Embryonic facial prominence (tissue), 1 donor: ENCODE measurements around the gene TMEM117.
"Not testable (repeated sequence)": the region's sequence is repeated elsewhere in the genome, so short reads cannot be mapped to it uniquely, and the experiment has no call there.

ENCODE experiments used
- DNase-seq: peaks from one replicate; pipeline ENCODE4 v3.0.0-alpha.2; 2016; ENCODE audit errors: extremely low spot score

The TMEM117 gene

DNA sequence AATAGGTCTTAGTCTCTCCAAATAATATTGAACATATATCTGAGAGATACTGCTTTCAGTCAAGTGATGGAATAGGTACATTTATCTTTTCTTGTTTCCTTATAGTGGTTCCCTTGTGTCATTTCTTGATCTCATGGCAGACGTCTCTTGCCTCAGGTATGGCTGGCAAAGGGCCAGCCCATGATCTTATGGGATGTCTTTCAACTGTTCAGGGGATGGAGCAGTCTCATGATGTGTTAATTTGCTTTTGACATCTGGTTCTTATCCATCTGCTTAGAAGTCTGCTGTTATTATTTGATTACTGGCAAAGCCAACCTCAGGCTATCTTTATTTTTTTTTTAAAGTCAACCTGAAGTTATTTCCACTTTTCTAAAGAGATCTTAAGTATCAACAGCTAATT, 262.9 kb downstream of the TMEM117 start:
- DNase-seq, result no peak

DNA sequence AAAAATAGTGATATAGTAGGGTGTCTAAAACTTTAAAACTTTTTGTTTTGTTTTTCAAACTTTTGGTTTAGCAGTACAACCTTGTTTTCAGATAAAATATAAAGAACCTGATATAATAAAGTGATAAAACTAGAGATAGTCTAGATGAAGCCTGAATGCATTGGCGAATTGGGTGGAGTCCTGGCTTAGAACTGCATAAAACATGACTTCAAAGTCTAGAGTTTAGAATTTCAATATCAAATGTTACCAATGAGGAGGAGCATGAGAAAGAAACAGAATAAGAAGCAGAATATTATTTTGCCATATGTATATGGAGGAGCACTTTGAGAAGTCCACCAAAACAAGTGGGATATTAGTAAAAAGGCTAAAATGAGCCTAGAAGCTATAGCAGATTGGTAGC, 263.6 kb downstream of the TMEM117 start:
- DNase-seq, result no peak

DNA sequence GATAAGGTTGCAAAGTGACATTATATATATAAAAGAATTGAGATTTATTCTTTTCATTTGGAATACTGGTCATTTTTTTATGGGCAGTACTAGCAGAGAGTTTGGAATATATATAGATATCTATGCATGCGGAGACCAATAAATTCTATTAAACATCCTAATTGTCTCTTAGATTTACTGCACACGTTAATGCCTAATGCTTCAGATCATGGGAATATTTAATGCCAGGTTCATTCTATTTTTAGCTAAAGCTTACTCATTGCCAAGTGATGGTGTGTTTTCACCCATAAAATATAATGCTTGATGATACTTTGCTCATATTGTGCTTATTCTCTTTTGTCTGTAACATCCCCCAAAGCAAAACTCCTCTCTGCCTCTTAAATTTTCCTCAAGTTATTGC, 264.4 kb downstream of the TMEM117 start:
- no peak for DNase-seq

DNA sequence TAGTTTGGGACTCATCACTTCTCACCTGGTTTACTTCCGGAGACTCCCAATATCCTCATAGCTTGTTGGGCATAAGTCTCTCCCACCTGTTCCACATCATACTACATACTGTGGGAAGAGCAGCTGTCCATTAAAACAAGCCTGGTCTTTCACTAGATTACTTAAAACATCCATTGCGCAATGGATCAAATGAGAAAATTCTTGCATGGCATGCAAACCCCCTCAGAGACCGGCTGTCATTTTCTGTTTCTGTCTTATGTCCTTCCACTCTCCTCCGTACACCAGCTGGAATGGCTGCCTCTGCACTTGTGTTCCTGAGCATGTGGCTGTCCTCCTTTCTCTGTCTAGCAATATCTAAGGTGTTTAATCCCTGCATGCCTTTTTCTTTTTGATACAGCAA, 265.6 kb downstream of the TMEM117 start:
- DNase-seq, result no peak

DNA sequence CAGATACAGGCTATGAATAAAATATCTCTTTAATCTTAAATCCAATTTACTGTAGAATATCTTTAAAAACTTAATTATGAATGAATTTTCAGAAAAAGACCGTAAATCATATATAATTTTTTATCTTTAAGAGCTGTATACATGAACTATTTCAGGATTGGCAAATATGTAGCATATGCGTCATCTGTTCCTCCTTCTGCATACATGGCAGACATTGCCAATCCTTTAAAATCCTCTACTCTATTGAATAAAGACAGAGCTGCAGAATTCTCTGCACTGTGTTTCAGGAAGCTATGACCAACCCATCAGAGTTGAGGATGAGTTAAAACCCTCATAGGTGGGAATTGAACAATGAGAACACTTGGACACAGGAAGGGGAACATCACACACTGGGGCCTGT, 279.0 kb downstream of the TMEM117 start:
- no peak for DNase-seq

DNA sequence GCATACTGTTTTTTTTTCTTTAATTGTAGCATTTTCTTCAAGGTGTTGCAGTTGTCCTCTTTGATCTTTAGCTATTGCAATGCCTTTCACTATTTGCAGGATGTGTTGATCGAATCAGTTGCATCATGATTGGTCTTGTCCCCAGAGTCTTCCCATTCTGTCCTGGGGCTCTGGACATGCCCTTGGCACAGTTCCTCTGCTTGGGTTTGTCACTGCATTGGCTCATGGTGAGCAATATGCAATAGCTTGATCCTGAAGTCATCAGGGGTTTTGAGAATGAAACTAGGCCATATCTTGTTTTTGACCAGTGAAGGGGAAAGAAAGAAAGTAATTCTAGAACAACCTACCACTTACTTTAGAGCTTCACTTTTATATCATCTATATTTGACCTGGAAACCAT, 281.5 kb downstream of the TMEM117 start:
- DNase-seq, result no peak

DNA sequence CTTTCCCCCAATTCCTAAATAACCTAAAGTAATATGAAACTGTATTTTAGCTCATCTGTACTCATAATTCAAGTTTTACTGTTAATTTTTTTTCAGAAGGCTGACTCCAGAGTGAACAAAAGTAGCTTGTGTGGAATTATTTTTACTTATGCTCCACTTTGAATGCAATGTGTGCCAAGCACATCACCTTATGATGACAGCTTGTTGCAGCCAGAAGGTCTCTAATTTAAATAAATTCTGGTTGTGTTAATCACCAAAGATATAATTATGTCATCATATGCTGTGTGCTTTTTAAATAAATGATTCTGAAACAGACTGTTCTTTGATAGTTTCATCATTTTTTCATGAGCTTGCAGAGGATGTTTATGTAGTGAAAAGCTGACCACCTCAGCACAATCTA, 283.1 kb downstream of the TMEM117 start:
- DNase-seq, result no peak

DNA sequence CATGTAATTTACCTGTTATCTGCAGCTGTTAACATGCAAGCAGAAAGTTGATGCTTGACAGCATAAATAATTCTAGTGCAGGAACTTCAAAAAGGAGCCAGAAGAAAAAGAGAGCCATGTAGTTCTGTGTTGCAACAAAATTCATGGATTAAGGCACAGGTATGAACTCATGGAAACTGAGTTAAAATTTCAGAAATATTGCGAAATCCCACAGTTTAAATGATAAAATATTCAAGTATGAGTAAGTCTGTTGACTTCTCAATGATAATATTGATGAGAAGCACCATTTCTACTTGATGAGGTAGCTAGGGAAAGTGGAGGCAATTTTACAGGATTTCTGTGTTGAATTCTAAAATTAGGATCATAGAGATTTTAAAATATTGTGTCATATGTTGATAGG, 290.9 kb downstream of the TMEM117 start:
- DNase-seq, result no peak

DNA sequence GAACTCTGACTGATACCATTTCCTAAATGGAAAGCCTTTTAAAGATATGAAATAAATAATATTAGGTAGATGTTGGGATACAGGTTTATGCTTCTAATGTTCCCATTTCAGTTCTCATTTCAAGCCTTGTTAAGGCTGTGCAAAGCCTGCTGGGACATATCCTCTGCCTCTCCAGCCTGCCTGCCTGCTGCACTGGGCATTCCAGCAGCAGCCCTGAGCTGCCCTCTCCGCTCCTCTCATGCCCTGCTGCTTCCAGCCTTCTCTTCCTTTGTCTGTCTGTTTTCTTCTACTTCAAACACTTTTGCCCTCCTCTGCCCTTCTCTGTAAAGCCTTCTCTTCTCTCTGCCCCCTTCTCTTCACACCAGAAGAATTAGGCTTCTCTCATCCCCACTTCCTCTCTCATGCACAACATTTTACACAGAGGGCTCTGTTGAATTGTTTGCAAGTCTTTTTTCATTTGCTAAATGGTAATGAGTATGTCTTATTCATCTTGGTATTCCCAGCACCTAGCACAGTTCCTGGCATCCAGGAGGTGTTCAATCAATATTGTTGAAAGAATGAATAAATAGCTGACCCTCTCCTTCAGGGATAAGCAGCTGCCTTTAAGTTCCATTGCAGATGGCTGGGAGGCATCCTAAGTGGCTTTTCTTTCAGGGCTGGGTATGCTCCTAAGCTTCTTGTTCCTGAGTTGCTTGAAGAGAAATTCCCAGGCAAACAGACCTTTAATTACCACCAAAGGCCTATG, 292.3 kb downstream of the TMEM117 start:
- DNase-seq, result no peak

DNA sequence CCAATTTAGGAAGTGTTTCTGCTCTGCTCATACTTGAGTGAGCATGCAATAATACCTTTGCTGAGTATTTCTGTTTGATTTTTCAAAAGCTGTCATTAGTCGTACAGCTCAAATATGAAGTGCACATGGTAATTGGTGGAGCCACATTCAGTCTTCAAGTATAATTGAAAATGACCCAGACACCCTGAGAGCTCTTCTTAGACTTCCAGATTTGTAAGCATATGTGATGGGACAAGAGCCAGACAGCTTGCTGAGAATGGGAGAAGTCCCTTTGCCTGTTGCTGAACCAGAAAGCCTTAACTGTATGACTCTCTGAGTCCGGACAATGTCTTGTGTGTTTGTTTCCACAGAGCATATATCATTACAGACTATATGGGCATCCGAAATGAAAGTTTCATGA, 307.3 kb downstream of the TMEM117 start:
- DNase-seq, result no peak

DNA sequence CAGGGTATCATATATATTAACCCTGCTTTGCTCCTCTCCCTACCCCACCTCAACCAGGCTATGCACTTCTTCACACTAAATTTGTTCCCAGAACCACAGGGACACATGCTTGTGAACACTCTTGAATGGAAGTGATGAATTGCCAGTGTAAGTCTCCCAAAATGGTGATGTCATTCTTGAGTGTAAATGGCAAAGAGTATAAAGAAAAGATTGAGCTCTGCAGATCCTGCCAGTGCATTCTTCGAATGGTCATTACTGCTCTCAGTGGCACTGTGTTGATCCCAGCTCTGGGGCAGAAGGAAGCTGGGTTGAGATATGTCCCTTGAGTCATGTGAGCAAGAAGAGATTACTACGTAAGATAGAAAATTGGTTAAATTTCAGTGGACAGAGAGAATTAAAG, 313.1 kb downstream of the TMEM117 start:
- no peak for DNase-seq

DNA sequence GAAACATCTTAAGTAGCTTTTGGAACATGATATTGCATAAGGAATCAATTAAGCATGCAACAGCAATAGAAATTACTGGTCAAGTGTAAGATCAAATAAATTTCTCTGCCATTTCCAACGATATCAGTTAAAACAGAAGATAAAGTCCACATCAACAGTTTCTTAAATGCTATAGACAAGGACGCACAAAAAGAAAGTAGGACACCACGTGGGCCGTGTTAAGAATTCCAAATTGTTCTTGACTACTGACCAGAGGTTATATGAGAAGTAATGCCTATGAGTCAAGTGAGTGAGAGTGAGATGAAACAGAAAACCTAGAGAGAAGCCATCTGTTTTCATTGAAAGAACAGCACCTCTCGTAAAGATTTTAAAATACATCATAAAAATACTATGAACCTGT, 318.2 kb downstream of the TMEM117 start:
- no peak for DNase-seq

DNA sequence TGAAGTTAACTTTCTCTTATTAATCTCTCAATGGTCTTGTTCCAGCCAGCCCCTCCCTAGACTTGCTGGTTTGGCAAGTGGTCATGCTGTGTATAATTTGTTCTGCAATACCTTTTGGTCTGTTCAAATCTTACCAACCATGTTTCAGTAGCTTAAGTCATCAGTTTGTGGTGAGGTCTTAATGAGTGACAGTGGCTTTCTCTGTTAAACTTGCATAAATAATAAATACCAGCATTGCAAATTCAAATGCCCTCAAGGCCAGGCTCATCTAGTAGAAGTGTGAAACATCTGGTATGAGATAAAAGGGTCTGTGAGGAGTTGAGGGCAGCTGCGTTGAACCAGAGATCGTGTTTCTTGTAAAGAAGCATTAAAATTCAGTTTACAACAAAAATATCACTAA, 319.5 kb downstream of the TMEM117 start:
- DNase-seq, result no peak

DNA sequence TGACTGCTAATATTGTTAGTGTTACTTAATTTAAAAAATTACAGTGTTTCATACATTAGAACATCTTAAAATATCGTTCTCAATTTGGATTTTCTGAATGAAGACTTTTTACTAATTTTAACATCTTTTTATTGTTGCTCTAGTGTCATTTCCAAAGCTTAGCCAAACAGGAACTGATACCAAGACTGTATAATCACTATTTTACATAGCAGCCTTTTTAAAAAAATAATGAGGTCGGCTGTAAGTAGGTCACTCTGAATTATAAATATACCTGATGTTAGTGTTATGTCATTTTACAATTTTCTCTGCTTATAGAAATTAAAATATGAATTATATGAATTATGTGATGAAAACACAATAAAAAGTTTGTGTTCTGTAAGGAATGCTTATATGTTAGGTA, 321.5 kb downstream of the TMEM117 start:
- no peak for DNase-seq

DNA sequence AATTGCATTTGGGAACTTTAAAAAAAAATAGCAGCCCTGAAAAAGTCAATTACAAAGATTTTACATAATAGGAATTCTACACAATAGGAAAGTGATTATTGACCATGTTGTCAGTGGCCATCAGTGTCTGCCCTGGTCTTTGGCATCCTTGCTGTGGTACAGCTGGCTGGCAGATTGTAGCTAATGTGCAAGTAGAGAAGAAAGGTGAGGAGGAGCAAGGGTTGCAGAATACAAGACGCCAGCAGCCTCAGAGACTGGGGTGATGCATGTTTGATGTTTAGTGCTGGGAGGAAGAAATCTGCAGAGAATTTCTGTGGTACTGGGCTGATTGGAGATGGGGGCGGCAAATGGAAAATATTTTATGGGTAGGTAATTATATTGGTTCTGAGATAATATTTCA, 322.9 kb downstream of the TMEM117 start:
- DNase-seq, result no peak

DNA sequence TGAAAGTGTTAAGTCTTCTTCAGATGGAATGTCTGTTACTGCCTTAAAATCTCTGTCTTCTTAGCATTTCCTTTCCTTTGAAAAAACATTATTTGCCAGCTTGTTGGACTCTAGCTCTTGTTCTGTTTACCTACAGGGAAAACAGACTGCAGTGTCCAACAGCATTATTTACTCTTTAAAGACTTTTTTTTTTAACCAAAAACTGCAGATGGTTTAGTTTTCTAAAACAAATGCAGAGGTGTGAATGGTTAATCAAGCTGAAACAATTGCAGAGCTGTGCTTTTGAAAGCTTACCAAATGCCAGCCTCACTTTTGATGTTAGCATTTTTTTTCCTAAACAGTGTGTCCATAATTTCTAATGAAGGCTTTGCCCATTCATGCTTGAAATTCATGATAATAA, 323.3 kb downstream of the TMEM117 start:
- DNase-seq, result no peak

DNA sequence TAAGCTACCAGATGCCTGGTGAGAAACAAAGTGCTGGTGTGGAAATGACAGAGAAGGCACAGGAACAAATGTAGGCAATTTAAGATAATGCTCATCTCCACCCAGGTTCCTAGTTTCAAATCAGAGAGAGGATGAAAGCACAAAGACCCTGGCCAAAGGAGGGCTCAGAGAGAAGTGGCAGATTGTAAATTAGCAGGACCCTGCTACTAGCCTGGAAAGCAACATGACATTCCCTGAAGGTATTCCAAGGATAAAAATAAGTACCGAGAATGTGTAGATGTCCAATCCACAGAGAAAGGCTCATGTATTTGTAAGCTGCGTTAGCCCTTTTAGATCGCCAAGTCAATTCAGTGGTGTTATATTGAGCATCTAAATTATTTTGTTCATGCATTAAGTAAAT, 324.0 kb downstream of the TMEM117 start:
- DNase-seq, result no peak

DNA sequence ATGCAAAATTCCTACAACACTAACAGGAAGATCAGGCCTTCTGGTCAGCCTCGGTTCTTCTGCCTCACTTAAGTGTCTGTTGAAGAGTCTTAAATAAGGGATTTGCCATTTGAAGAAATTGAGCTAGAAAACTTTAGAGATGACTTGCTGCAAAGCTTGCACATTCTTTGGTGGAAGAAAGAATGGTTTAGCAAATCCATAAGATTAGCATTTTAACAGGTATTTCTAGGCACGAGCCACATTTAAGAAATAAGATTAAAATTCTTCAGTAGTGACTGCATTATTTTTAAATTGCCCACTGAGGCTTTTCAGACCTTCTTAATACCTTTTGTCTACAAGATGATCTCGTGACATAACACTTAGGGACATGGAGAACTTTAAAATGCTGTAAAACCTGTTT, 327.1 kb downstream of the TMEM117 start:
- DNase-seq, result no peak

DNA sequence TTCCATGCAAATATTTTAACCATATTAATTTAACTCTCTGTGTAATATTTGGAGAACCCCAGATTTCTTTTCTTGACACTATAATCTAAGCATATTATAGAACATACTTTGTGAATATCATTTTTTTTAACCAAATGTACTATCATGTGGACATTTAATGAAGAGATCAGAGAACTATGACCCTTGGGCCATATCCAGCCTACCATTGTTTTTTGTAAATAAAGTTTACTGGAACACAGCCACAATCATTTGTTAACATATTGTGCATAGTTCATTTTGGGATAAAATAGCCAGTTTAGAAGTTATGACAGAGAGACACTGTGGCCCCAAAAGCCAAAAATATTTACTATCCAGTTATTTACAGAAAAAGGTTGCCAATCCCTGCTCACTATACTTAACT, 338.2 kb downstream of the TMEM117 start:
- DNase-seq, result no peak

DNA sequence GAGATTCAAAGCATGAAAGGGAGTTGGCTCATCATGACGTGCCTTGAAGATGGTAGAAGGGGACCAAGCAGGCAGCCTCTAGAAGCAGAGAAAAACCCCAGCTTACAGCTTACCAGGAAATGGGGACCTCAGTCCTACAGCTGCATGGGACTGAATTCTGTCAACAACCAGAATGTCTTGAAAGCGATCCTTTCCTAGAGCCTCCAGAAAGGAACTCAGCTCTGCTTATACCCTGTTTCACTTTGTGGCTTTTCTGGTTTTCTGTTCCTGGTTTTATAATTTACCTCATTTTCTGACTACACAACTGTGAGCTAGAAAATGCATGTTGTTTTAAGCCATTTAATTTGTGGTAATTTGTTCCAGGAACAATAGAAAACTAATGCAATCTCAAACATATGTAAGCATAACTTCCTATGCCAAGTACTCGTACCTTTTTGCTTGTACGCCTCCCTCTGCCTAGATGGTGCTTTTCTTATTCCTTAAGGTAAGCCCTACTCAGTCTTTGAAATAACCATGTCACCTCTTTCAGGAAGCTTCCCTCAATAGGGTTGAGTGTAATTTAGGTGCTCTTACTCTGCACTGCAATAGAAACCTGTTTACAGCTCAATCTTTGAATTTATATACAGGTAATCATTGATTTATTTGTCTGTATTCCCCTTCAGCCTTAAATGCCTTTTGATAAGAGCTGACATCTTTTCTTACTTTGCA, 348.8 kb downstream of the TMEM117 start:
- no peak for DNase-seq

DNA sequence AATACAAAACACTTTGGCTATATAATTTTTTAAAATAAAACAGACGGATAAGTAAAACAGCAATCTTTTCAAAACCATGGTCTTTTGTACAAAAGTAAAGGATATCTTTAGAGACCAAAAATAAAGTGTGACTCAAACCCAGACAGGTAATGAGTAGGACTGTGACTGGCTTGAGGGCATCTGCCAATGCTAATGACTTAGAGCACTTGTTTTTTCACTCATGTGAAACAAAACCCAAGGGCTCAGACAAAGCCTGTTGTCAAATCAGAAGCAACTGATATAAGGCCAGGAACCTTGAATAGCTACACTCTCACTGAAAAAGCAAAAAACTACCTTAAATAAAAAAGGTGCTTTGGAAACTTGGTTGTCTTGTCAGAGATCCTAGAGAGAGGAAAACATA, 357.4 kb downstream of the TMEM117 start:
- no peak for DNase-seq

DNA sequence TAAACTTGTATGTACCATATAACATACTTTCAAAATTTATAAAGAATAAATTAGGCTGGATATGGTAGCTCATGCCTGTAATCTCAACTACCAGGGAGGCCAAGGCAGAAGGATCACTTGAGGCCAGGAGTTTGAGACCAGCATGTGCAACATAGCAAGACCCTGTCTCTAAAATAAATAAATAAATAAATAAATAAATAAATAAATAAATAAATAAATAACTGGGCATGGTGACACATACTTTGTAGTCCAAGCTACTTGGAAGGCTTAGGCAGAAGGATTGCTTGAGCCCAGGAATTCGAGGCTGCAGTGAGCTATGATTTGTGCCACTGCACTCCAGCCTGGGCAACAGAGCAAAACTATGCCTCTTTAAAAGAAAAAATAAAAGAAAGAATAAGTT, 359.8 kb downstream of the TMEM117 start:
- not testable (repeated sequence) for DNase-seq

DNA sequence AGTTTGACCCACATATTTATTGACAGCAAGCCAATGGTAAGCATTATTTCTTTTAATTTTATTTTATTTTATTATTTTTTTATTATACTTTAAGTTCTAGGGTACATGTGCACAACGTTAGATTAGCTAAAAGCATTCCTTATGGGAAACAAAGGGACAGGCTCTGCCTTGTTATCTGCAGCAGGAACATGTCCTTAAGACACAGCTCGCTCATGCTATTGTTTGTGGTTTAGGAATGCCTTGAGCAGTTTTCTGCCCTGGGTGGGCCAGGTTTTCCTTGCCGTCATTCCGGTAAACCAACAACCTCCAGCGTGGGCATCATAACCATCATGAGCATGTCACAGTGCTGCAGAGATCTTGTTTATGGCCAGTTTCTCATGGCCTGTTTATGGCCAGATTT, 370.2 kb downstream of the TMEM117 start:
- no peak for DNase-seq
